HepG2 (cell line): Measurements from ENCODE around the gene TBC1D14. TPM values are rescaled to one million over a fixed set of nuclear protein-coding genes. Genes with fewer than 3 reads are reported as not detected.
A peak's percentile ranks its signal among the peaks of the same experiment; 100 is the strongest.

Experiments used
- EED ChIP-seq: sonication (generic); formaldehyde crosslinking; IDR thresholded peaks from 2 replicates; pipeline ENCODE4 v1.5.0; 2020; ENCODE audit warnings: mild to moderate bottlenecking, missing genetic modification reagents
- FOXC1 ChIP-seq: sonication (generic); formaldehyde crosslinking; IDR thresholded peaks from 2 replicates; pipeline ENCODE4 v1.8.0; 2022; ENCODE audit warnings: mild to moderate bottlenecking, missing genetic modification reagents, borderline replicate concordance
- FOXK1 ChIP-seq: sonication (generic); formaldehyde crosslinking; IDR thresholded peaks from 2 replicates; pipeline ENCODE4 v1.4.0; 2020; ENCODE audit warnings: low read depth, missing genetic modification reagents, borderline replicate concordance
- FOXO1 ChIP-seq: sonication (generic); formaldehyde crosslinking; IDR thresholded peaks from 2 replicates; pipeline ENCODE4 v1.4.0; 2020; ENCODE audit warnings: missing genetic modification reagents
- HMG20A ChIP-seq: IDR thresholded peaks from 2 replicates; pipeline ENCODE4 v1.6.1; 2016; ENCODE audit warnings: borderline replicate concordance
- HNF4A ChIP-seq: sonication (generic); formaldehyde crosslinking; IDR thresholded peaks from 2 replicates; pipeline ENCODE4 v1.4.0; 2020; ENCODE audit warnings: missing genetic modification reagents
- HNRNPLL ChIP-seq: fragments of 200-400 bp; formaldehyde crosslinking; IDR thresholded peaks from 2 replicates; pipeline ENCODE4 v1.6.1; 2017; ENCODE audit warnings: mild to moderate bottlenecking, low read depth, low read length; ENCODE audit not compliant: poor library complexity, severe bottlenecking
- IKZF5 ChIP-seq: IDR thresholded peaks from 2 replicates; pipeline ENCODE4 v1.6.1; 2018; ENCODE audit warnings: missing genetic modification reagents, mild to moderate bottlenecking, missing compliant biosample characterization
- KLF15 ChIP-seq: sonication (generic); formaldehyde crosslinking; IDR thresholded peaks from 2 replicates; pipeline ENCODE4 v1.8.1; 2023; ENCODE audit warnings: borderline replicate concordance, mild to moderate bottlenecking, inconsistent platforms, missing genetic modification reagents, mixed read lengths
- MIER3 ChIP-seq: IDR thresholded peaks from 2 replicates; pipeline ENCODE4 v1.6.1; 2016; ENCODE audit warnings: missing compliant biosample characterization, borderline replicate concordance
- NCOR1 ChIP-seq: fragments of 200-600 bp; sonication (generic); IDR thresholded peaks from 2 replicates; pipeline ENCODE4 v1.7.0; 2017; ENCODE audit warnings: antibody characterized with exemption, low read length, borderline replicate concordance
- NR2F6 ChIP-seq, 2 experiments: IDR thresholded peaks; 2 replicates each; pipeline ENCODE4 v1.6.1; 2016; ENCODE audit warnings: antibody characterized with exemption in 1 of 2, mild to moderate bottlenecking in 1 of 2
- NR3C1 ChIP-seq: sonication (generic); formaldehyde crosslinking; IDR thresholded peaks from 2 replicates; pipeline ENCODE4 v1.4.0; 2020; ENCODE audit warnings: missing genetic modification reagents
- RFX3 ChIP-seq: IDR thresholded peaks from 2 replicates; pipeline ENCODE4 v1.6.1; 2016; ENCODE audit warnings: missing biosample characterization, missing genetic modification reagents
- TCF7L2 ChIP-seq: IDR thresholded peaks from 2 replicates; pipeline ENCODE4 v1.6.1; 2011; ENCODE audit warnings: mild to moderate bottlenecking, low read depth, low read length, moderate library complexity
- TERF1 ChIP-seq: sonication (generic); formaldehyde crosslinking; IDR thresholded peaks from 2 replicates; pipeline ENCODE4 v1.8.0; 2022; ENCODE audit warnings: mild to moderate bottlenecking, missing genetic modification reagents, moderate library complexity
- THAP11 ChIP-seq: IDR thresholded peaks from 2 replicates; pipeline ENCODE4 v1.6.1; 2016; ENCODE audit warnings: missing biosample characterization, missing genetic modification reagents
- ZBTB38 ChIP-seq: sonication (generic); formaldehyde crosslinking; IDR thresholded peaks from 2 replicates; pipeline ENCODE4 v1.5.1; 2020; ENCODE audit warnings: mild to moderate bottlenecking, missing genetic modification reagents
- ZNF18 ChIP-seq: sonication (generic); formaldehyde crosslinking; IDR thresholded peaks from 2 replicates; pipeline ENCODE4 v1.8.0; 2022; ENCODE audit warnings: mild to moderate bottlenecking, missing genetic modification reagents; ENCODE audit not compliant: insufficient replicate concordance
- ZNF20 ChIP-seq: sonication (generic); formaldehyde crosslinking; IDR thresholded peaks from 2 replicates; pipeline ENCODE4 v1.4.0; 2020; ENCODE audit warnings: mild to moderate bottlenecking, moderate library complexity, missing genetic modification reagents
- ZNF510 ChIP-seq: sonication (generic); formaldehyde crosslinking; IDR thresholded peaks from 2 replicates; pipeline ENCODE4 v1.4.0; 2020; ENCODE audit warnings: low read depth, mild to moderate bottlenecking, missing genetic modification reagents
- ZNF574 ChIP-seq: sonication (generic); formaldehyde crosslinking; IDR thresholded peaks from 2 replicates; pipeline ENCODE4 v1.4.0; 2020; ENCODE audit warnings: missing genetic modification reagents
- ZSCAN25 ChIP-seq: sonication (generic); formaldehyde crosslinking; IDR thresholded peaks from 2 replicates; pipeline ENCODE4 v1.8.0; 2022; ENCODE audit warnings: mild to moderate bottlenecking, missing genetic modification reagents
- polyA plus RNA-seq, 8 experiments: library from polyadenylated mRNA; depleted of rRNA in 3 of 8; stranded (reverse) in 7 of 8; unstranded in 1 of 8; fragments of >200 nt; fragmentation: Illumina TruSeq in 4 of 8; extraction: Trizol in 4 of 8; gene quantifications; 2 replicates each; pipeline versions ENCODE4 v1.2.1 to v1.2.3, GENCODE V29; 2011 to 2016; ENCODE audit warnings: low read depth in 4 of 8, missing spikeins in 1 of 8, mixed read lengths in 1 of 8; ENCODE audit not compliant: insufficient read depth in 1 of 8
- total RNA-seq, 5 experiments: library from RNA; depleted of rRNA; stranded (reverse); fragments of >200 nt; fragmentation: Illumina TruSeq; extraction: Trizol; gene quantifications; 2 replicates each; pipeline ENCODE4 v1.2.3, GENCODE V29; 2016; ENCODE audit warnings: low read depth in 1 of 5

TBC1D14 gene
- total and polyA plus RNA-seq, 2 of the 13 experiments (the other 11 are each of a cell fraction or from before 2014, with no cell fraction given): 29.5 to 46.5 TPM

GRCh38 chr4:7034262-7035081, 124.8 kb downstream of the TBC1D14 start (continued):
- TF ChIP-seq TERF1 (CRISPR knock-in tag): no peak
- TF ChIP-seq ZBTB38 (CRISPR knock-in tag): peak; percentile 51; the same call in 1 of the 2 replicates
- no peak for TF ChIP-seq NR3C1 (CRISPR knock-in tag)
- no peak for TF ChIP-seq ZNF20 (CRISPR knock-in tag)
- TF ChIP-seq NCOR1: peak; percentile 31; the same call in 1 of the 2 replicates
- no peak for TF ChIP-seq NR2F6 (IDR thresholded peaks at IDR 0.05)
- TF ChIP-seq NR2F6 (CRISPR knock-in tag; IDR thresholded peaks at IDR 0.05): peak; percentile 52; the same call in 1 of the 2 replicates
- TF ChIP-seq FOXO1 (CRISPR knock-in tag): peak; percentile 30; the same call in 1 of the 2 replicates
- peak; percentile 67; the same call in 1 of the 2 replicates for TF ChIP-seq MIER3 (CRISPR knock-in tag)
- peak; percentile 81 for TF ChIP-seq RFX3 (CRISPR knock-in tag)
- TF ChIP-seq ZNF574 (CRISPR knock-in tag): peak; percentile 61; the same call in 1 of the 2 replicates
- TF ChIP-seq HNF4A (CRISPR knock-in tag): peak; percentile 81
- peak; percentile 75 for TF ChIP-seq ZSCAN25
- 0 out of 2 replicates have a peak, but pooled peaks have one; percentile 62 for TF ChIP-seq EED
- TF ChIP-seq THAP11 (CRISPR knock-in tag): peak; percentile 70
- TF ChIP-seq KLF15 (CRISPR knock-in tag): no peak
- TF ChIP-seq ZNF510 (CRISPR knock-in tag): 0 out of 2 replicates have a peak, but pooled peaks have one; percentile 67
- peak; percentile 50 for TF ChIP-seq ZNF18 (CRISPR knock-in tag)
- peak; percentile 56; the same call in 1 of the 2 replicates for TF ChIP-seq HMG20A (CRISPR knock-in tag)
- TF ChIP-seq HNRNPLL: peak; percentile 51
- TF ChIP-seq IKZF5: peak; percentile 44; the same call in 1 of the 2 replicates
- no peak for TF ChIP-seq TCF7L2
- peak; percentile 75; the same call in 1 of the 2 replicates for TF ChIP-seq FOXK1 (CRISPR knock-in tag)
- TF ChIP-seq FOXC1 (CRISPR knock-in tag): peak; percentile 84; the same call in 1 of the 2 replicates
